ENCODE measurements around the gene SNX3.
"Not testable (repeated sequence)": the region's sequence is repeated elsewhere in the genome, so short reads cannot be mapped to it uniquely, and the experiment has no call there.

SNX3 gene

DNA sequence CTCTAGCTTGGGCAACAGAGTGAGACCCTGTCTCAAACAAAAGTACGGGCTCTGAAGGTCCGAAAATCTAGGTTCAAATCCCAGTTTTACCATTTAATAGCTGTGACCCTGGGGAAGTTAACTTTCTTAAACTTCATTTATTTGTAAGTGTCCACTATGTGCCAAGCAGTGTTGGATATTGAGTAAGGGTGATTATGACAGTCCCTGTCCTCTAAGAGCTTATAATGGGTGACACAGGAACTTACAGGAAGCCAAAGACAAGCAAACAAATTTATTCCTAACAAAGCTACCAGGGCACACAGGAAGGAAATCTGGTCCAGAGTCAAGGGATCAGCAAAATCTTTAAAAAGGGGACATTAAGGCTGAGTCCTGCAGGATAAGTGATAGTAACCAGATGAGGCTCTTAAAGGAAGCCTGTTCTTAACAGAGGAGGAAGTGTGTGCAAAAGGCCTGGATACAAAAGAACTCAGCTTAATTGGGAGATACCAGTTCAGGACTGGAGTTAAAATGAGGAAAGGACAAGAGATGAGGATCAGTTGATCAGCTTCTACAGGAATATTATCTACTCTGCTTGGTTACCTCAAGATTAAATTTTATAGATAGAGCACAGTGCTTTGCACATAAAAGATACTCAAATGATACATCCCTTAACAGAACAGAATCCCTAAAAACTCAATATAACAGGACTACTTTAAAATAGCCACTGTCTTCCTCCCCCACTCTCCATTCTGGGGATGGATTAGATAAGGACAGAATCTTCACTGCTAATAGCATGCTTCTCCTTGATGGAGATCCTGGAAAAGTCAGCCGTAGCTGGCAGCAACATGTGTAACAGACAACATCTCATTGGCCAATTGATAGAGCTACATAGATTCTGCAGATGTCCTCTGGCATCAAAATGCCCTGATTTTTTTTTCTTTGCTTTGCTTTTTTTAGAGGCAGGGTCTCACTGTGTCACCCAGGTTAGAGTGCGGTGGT lies 6.1 kb downstream of the SNX3 start:
- Histone ChIP-seq H3K4me3 (ENCODE audit: low read length) (no peak overlapping the region), H3K9ac (ENCODE audit: low read length) (no peak overlapping the region), H3K4me1 (ENCODE audit: control insufficient read depth, low read depth, low read length) (peaks cover 3% of the 10 kb centered on the region), H3K36me3 (ENCODE audit: control insufficient read depth, low read depth, low read length) (no peaks in the 10 kb centered on the region), H3K27ac (ENCODE audit: low read length) (no peak overlapping the region), H3K27me3 (ENCODE audit: control insufficient read depth, insufficient read depth, low read length) (no peaks in the 10 kb centered on the region), H3K9me3 (ENCODE audit: control insufficient read depth, low read depth, low read length) (no peaks in the 10 kb centered on the region)

DNA sequence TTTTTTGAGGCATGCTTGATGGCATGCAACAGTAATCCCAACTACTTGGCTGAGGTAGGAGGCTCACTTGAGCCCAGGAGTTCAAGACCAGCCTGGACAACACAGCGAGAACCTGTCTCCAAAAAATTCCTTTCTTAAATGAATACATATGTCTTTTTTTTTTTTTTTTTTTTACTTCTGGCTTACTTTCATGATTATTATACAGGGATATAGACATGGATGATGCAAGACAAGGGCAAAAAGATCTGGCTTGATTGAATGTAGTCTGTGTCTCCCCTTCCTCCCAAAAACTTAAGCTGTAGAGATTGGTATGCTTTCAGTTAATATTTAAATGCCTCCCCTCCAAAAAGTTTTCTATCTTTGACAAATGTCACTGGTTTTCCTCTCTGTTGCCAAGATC lies 7.6 kb downstream of the SNX3 start:
- H3K4me3 ChIP-seq (ENCODE audit: low read length), result no peak overlapping the region
- no peak overlapping the region for H3K9ac ChIP-seq (ENCODE audit: low read length)
- no peaks in the 10 kb centered on the region for H3K36me3 ChIP-seq (ENCODE audit: control insufficient read depth, low read depth, low read length)
- H3K27ac ChIP-seq (ENCODE audit: low read length), result no peak overlapping the region
- no peaks in the 10 kb centered on the region for H3K4me1 ChIP-seq (ENCODE audit: control insufficient read depth, low read depth, low read length)
- H3K9me3 ChIP-seq (ENCODE audit: control insufficient read depth, low read depth, low read length), result no peaks in the 10 kb centered on the region
- H3K27me3 ChIP-seq (ENCODE audit: control insufficient read depth, insufficient read depth, low read length), result no peaks in the 10 kb centered on the region

DNA sequence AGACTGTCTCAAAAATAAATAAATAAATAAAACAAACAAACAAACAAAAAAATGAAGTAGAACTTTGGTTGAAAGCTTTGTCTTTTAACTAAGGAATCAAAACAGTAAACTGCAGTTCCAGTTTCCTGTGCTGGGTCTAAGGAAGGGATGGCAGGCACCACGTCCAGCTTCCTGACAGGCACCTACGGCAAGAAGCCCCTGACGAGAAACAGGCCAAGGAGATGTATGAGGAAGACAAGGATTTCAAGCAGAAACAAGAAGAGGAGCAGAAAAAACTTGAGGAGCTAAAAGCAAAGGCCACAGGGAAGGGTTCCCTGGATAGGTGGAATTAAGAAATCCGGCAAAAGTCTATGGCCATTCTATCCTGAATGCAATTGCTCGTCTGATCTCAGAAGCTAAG lies 8.8 kb downstream of the SNX3 start:
- H3K9ac ChIP-seq (ENCODE audit: low read length), result no peak overlapping the region
- no peak overlapping the region for H3K4me3 ChIP-seq (ENCODE audit: low read length)
- no peaks in the 10 kb centered on the region for H3K4me1 ChIP-seq (ENCODE audit: control insufficient read depth, low read depth, low read length)
- no peaks in the 10 kb centered on the region for H3K36me3 ChIP-seq (ENCODE audit: control insufficient read depth, low read depth, low read length)
- no peaks in the 10 kb centered on the region for H3K27me3 ChIP-seq (ENCODE audit: control insufficient read depth, insufficient read depth, low read length)
- no peak overlapping the region for H3K27ac ChIP-seq (ENCODE audit: low read length)
- no peaks in the 10 kb centered on the region for H3K9me3 ChIP-seq (ENCODE audit: control insufficient read depth, low read depth, low read length)

DNA sequence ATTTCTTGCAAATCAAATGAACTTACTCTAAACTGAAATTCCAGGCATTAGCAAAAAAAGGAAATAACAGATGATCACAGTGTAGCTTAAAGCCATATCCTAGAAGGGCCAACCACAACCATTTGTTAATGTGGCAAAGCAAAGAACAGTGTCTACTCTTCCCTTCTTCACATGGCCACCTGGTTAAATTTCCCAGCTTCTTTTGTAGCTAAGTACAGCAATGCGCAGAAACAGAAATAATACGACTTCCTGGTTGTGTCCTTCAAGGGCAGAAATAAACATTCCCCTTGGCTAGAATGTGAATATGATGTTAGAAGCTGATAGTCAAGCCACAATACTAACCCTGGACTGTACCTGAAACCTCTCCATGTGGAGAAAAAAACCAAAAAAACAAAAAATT lies 9.6 kb downstream of the SNX3 start:
- Histone ChIP-seq H3K4me1 (ENCODE audit: control insufficient read depth, low read depth, low read length) (no peaks in the 10 kb centered on the region), H3K9me3 (ENCODE audit: control insufficient read depth, low read depth, low read length) (no peaks in the 10 kb centered on the region), H3K27me3 (ENCODE audit: control insufficient read depth, insufficient read depth, low read length) (no peaks in the 10 kb centered on the region), H3K9ac (ENCODE audit: low read length) (no peak overlapping the region), H3K36me3 (ENCODE audit: control insufficient read depth, low read depth, low read length) (no peaks in the 10 kb centered on the region), H3K27ac (ENCODE audit: low read length) (no peak overlapping the region), H3K4me3 (ENCODE audit: low read length) (no peak overlapping the region)

DNA sequence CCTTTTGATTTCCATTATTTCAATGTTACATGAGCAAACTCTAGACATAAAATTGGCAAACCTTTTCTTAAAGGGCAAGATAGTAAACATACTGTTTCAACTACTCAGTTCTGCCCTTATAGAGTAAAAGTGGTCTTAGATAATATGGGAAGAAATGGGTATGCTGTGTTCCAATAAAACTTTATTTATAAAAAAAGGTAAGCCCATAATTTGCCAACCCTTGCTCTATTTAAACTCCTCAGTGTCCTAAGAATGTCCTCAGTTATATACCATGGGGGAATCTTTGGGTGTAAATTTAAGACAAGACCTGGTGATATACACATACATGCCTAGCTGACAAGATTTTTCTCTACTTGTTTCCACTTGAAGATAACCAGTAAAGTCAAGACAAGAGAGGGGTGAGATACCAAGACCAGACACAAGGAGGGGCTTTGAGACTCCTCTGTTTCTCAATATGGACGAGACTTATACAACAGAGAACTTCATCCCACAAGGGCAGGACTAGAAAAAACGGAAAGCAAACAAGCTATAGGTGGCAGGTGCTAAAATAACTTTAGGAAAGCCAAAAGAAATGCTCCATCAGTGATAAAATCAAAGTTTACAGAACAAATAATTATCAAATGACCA lies 10.5 kb downstream of the SNX3 start:
- no peak overlapping the region for H3K27ac ChIP-seq (ENCODE audit: low read length)
- H3K9me3 ChIP-seq (ENCODE audit: control insufficient read depth, low read depth, low read length), result no peaks in the 10 kb centered on the region
- H3K36me3 ChIP-seq (ENCODE audit: control insufficient read depth, low read depth, low read length), result no peaks in the 10 kb centered on the region
- no peaks in the 10 kb centered on the region for H3K27me3 ChIP-seq (ENCODE audit: control insufficient read depth, insufficient read depth, low read length)
- H3K4me3 ChIP-seq (ENCODE audit: low read length), result no peak overlapping the region
- H3K4me1 ChIP-seq (ENCODE audit: control insufficient read depth, low read depth, low read length), result no peaks in the 10 kb centered on the region
- no peak overlapping the region for H3K9ac ChIP-seq (ENCODE audit: low read length)

DNA sequence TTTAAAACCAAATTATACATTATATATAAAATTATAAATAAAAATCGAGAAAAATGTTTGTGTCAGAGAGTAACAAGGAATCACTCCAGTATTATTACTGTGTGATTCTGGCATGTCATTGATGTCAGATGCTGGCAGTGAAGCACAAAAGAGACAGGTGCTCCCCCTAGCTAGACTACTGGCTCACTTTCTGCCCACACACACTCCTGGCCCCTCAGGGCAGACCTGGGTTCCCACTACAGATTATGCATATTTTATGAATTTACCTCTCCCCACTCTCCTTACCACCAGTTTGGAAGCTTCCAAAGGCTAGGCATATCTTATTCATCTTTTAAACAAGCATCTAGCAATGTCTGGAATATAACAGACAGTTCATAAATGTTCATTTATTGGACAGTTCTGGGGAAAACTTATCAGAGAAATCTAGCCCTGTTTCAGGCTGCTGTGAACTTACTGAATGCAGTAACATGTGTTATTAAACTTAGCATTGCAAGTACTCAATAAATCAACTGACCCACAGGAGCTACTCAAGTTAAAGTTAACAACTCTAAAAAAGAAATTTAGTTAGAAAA lies 12.8 kb downstream of the SNX3 start:
- Histone ChIP-seq H3K27ac (ENCODE audit: low read length) (no peak overlapping the region), H3K36me3 (ENCODE audit: control insufficient read depth, low read depth, low read length) (no peaks in the 10 kb centered on the region), H3K27me3 (ENCODE audit: control insufficient read depth, insufficient read depth, low read length) (no peaks in the 10 kb centered on the region), H3K9ac (ENCODE audit: low read length) (no peak overlapping the region), H3K4me1 (ENCODE audit: control insufficient read depth, low read depth, low read length) (no peaks in the 10 kb centered on the region), H3K4me3 (ENCODE audit: low read length) (no peak overlapping the region), H3K9me3 (ENCODE audit: control insufficient read depth, low read depth, low read length) (no peaks in the 10 kb centered on the region)

DNA sequence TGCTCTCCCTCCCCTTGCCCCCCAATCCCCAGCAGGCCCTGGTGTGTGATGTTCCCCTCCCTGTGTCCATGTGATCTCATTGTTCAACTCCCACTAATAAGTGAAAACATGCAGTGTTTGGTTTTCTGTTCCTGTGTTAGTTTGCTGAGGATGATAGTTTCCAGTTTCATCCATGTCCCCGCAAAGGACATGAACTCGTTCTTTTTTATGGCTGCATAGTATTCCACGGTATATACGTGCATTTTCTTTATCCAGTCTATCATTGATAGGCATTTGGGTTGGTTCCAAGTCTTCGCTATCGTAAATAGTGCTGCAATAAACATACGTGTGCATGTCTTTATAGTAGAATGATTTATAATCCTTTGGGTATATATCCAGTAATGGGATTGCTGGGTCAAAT lies 15.7 kb downstream of the SNX3 start:
- H3K9ac ChIP-seq (ENCODE audit: low read length); H3K4me1 ChIP-seq (ENCODE audit: control insufficient read depth, low read depth, low read length); H3K27me3 ChIP-seq (ENCODE audit: control insufficient read depth, insufficient read depth, low read length); H3K27ac ChIP-seq (ENCODE audit: low read length); H3K36me3 ChIP-seq (ENCODE audit: control insufficient read depth, low read depth, low read length); H3K9me3 ChIP-seq (ENCODE audit: control insufficient read depth, low read depth, low read length); H3K4me3 ChIP-seq (ENCODE audit: low read length): not testable (repeated sequence)

DNA sequence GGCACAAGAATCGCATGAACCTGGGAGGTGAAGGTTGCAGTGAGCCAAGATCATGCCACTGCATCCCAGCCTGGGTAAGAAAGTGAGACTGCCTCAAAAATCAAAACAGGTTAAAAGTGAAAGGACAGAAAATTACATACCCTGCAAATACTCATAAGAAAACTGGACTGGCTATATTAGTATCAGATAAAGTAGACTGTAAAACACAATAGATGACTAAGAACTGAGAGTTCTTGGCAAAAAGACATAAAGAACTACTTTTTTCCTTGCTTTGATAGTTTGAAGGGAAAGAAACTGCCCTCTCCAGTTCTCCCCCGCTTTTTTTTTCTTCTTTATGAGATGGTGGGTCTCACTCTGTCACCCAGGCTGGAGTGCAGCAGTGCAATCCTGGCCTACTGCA lies 17.0 kb downstream of the SNX3 start:
- Histone ChIP-seq H3K36me3 (ENCODE audit: control insufficient read depth, low read depth, low read length) (no peaks in the 10 kb centered on the region), H3K9ac (ENCODE audit: low read length) (no peak overlapping the region), H3K9me3 (ENCODE audit: control insufficient read depth, low read depth, low read length) (peaks cover 4% of the 10 kb centered on the region), H3K4me1 (ENCODE audit: control insufficient read depth, low read depth, low read length) (no peaks in the 10 kb centered on the region), H3K27me3 (ENCODE audit: control insufficient read depth, insufficient read depth, low read length) (no peaks in the 10 kb centered on the region), H3K27ac (ENCODE audit: low read length) (no peak overlapping the region), H3K4me3 (ENCODE audit: low read length) (no peak overlapping the region)

DNA sequence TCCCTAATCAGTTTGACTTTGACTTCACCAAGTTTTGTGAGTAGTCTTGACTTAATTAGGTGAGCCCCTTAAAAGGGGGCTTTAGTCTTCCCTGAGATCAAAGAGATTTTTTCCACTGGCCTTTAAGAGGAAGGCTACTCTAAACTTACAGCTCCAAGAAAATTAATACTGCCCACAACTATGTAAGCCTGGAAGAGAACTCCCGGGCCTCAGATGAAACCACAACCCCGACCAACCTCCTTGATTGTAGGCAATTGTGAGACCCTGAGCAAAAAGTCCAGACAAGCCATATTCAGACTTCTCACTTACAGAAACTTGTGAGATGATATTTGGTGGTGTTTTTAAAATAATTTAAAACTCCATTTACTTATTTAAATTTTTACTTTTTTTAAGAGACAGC lies 18.1 kb downstream of the SNX3 start:
- Histone ChIP-seq H3K4me3 (ENCODE audit: low read length) (no peak overlapping the region), H3K9me3 (ENCODE audit: control insufficient read depth, low read depth, low read length) (peaks cover 4% of the 10 kb centered on the region), H3K9ac (ENCODE audit: low read length) (no peak overlapping the region), H3K36me3 (ENCODE audit: control insufficient read depth, low read depth, low read length) (no peaks in the 10 kb centered on the region), H3K27me3 (ENCODE audit: control insufficient read depth, insufficient read depth, low read length) (no peaks in the 10 kb centered on the region), H3K27ac (ENCODE audit: low read length) (no peak overlapping the region), H3K4me1 (ENCODE audit: control insufficient read depth, low read depth, low read length) (no peaks in the 10 kb centered on the region)

DNA sequence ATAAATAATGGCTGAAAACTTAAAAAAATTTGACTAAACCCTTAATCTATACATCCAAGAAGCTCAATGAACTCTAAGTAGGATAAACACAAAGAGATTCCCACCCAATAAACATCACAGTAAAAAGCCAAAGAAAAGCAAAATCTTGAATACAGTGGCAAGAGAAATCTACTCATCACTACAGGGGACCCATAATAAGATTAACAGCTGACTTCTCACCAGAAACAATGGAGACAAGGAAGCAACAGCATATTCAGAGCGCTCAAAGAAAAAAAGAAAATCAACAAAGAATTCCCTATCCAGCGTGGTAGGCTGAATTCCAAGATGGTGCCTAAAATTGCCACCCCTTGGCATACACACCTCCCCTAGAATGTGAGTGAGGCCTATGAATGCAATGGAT lies 18.6 kb downstream of the SNX3 start:
- Histone ChIP-seq H3K4me3 (ENCODE audit: low read length) (no peak overlapping the region), H3K9ac (ENCODE audit: low read length) (no peak overlapping the region), H3K9me3 (ENCODE audit: control insufficient read depth, low read depth, low read length) (peaks cover 4% of the 10 kb centered on the region), H3K27me3 (ENCODE audit: control insufficient read depth, insufficient read depth, low read length) (no peaks in the 10 kb centered on the region), H3K27ac (ENCODE audit: low read length) (no peak overlapping the region), H3K36me3 (ENCODE audit: control insufficient read depth, low read depth, low read length) (no peaks in the 10 kb centered on the region), H3K4me1 (ENCODE audit: control insufficient read depth, low read depth, low read length) (no peaks in the 10 kb centered on the region)

DNA sequence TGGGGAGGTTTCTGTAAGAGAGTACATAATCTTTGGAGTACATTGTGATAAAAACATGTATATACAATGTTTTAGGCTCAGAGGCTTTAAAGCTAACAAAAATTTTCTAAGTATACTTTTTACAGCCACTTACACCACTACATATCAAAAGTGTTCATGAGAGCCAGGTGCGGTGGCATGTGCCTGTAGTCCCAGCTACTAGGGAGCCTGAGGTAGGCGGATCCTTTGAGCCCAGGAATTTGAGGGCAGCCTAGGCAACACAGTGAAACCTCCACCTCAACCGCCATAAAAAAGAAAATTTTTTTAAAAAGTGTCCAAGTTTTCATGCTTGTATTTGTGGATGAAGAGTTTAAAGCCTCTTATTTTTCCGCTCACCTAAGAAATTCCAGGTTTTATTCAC lies 22.5 kb downstream of the SNX3 start:
- Histone ChIP-seq H3K27ac (ENCODE audit: low read length) (no peak overlapping the region), H3K9me3 (ENCODE audit: control insufficient read depth, low read depth, low read length) (peaks cover 4% of the 10 kb centered on the region), H3K4me1 (ENCODE audit: control insufficient read depth, low read depth, low read length) (no peaks in the 10 kb centered on the region), H3K4me3 (ENCODE audit: low read length) (no peak overlapping the region), H3K9ac (ENCODE audit: low read length) (no peak overlapping the region), H3K36me3 (ENCODE audit: control insufficient read depth, low read depth, low read length) (no peaks in the 10 kb centered on the region), H3K27me3 (ENCODE audit: control insufficient read depth, insufficient read depth, low read length) (no peaks in the 10 kb centered on the region)

Measured in iPS-18a (cell line).